ENCODE measurements around the gene ASL. TPM values are rescaled to one million over a fixed set of nuclear protein-coding genes. Genes with fewer than 3 reads are reported as not detected.

The ASL gene
- total and polyA plus RNA-seq, 4 donors = 60.3 to 272 (median 252) TPM

- H3K36me3 ChIP-seq (ENCODE audit: control insufficient read depth in 4 of 4, insufficient read depth in 3 of 4, low read depth in 1 of 4, low read length in 3 of 4) = peaks cover 0 to 2% (median 0%) of the 10 kb centered on the region in 4 donors
- H3K9ac ChIP-seq (ENCODE audit: low read depth in 1 of 2, low read length in 2 of 2) = no peak overlapping the region
- 85% methylated on average over 9 of the region's 9 CpGs for WGBS
- H3K9me3 ChIP-seq (ENCODE audit: control insufficient read depth in 4 of 4, low read length in 3 of 4) = no peaks in the 10 kb centered on the region
- peaks cover 2 to 6% (median 4%) of the 10 kb centered on the region in 4 donors for H3K4me1 ChIP-seq (ENCODE audit: control insufficient read depth in 4 of 4, insufficient read depth in 4 of 4, low read length in 3 of 4)
- no peak overlapping the region for H3K27ac ChIP-seq (ENCODE audit: low read depth in 1 of 2, low read length in 2 of 2)
- H3K4me3 ChIP-seq (ENCODE audit: low read depth in 1 of 3, low read length in 3 of 3) = no peak overlapping the region
- DNase-seq (ENCODE audit: low spot score) = no peak
- TF ChIP-seq EGR1 (IDR thresholded peaks at IDR 0.05; ENCODE audit: low read depth in 2 of 2) (no peak), GABPA (IDR thresholded peaks at IDR 0.05 in 1 of 2, conservative IDR thresholded peaks at IDR 0.05 in 1 of 2) (no peak), SP1 (IDR thresholded peaks at IDR 0.05) (no peak), HNF4A (conservative IDR thresholded peaks at IDR 0.05) (no peak), FOXA2 (IDR thresholded peaks at IDR 0.05) (no peak), FOXA1 (IDR thresholded peaks at IDR 0.05) (no peak), RAD21 (IDR thresholded peaks at IDR 0.05) (no peak), YY1 (IDR thresholded peaks at IDR 0.05) (no peak), NR2F2 (IDR thresholded peaks at IDR 0.05) (no peak), TAF1 (conservative IDR thresholded peaks at IDR 0.05) (no peak), JUND (IDR thresholded peaks at IDR 0.05) (no peak), CTCF (IDR thresholded peaks at IDR 0.05; ENCODE audit: low read depth, low read length, missing input control) (no peak), RXRA (IDR thresholded peaks at IDR 0.05) (no peak), REST (IDR thresholded peaks at IDR 0.05) (no peak), MAX (IDR thresholded peaks at IDR 0.05) (no peak), HNF4G (IDR thresholded peaks at IDR 0.05) (no peak), ZBTB33 (IDR thresholded peaks at IDR 0.05) (no peak), ATF3 (IDR thresholded peaks at IDR 0.05) (no peak)
- no peaks in the 10 kb centered on the region for H3K27me3 ChIP-seq (ENCODE audit: control insufficient read depth in 4 of 4, insufficient read depth in 4 of 4, low read length in 3 of 4)
Measured at GRCh38 chr7:66110856-66111255, 35.2 kb downstream of the ASL start.
